ENCODE data around the gene NANOGP8. TPM values are rescaled to one million over a fixed set of nuclear protein-coding genes. Genes with fewer than 3 reads are reported as not detected.

The NANOGP8 gene
- total RNA-seq, 3 donors from 2014 or later (not counting 1 experiment from before 2014, with no cell fraction given) = not detected

DNA sequence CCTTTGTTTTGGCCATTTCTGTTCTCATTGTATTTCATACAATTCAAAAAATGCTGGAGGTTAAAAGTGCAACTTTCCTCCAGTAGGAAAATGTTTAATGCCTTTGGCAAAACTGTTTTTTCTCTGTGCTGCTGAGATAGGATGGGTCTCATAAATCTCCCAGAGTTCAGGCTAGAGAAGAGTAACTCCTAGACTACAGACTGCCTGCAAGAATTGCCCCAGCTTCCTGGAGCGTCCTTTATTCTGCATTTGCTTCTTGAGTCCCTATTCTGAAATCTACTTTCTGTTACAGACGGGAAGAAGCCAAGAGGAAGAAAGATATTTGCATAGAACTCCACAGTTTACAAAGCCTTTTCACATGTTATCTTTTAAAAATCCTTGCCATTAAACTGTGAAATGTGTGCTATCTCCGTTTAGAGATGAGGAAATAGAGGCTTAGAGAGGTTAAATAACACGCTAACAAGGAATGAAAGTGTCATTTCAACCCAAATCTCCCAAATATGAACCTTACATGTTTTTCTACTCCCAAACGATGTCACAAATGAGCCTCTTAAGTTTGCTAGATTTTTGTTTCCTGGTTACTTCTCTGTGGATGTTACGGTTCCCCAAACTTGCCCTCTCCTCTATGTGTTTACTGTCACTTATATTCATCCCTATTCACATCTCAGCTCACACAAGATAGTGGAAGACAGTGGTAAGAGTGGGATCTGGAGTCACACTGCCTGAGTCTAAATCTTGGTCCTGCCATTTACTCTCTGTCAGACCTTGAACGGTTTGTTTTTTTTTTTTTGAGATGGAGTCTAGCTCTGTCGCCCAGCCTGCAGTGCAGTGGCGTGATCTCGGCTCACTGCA lies 17.4 kb downstream of the NANOGP8 start:
- no peaks in the 10 kb centered on the region for H3K4me1 Mint-ChIP-seq
- H3K36me3 Mint-ChIP-seq = no peaks in the 10 kb centered on the region
- no peak for TF ChIP-seq CTCF (IDR thresholded peaks at IDR 0.05)
- ATAC-seq (no peak), DNase-seq (no peak)
- Histone ChIP-seq H3K4me1 (ENCODE audit: control insufficient read depth, insufficient read depth, low read length) (no peaks in the 10 kb centered on the region), H3K27ac (ENCODE audit: low read length) (no peak overlapping the region), H3K9me3 (ENCODE audit: control insufficient read depth, insufficient read depth, low read length) (no peaks in the 10 kb centered on the region), H3K27me3 (ENCODE audit: control insufficient read depth, insufficient read depth, low read length) (no peaks in the 10 kb centered on the region), H3K36me3 (ENCODE audit: control insufficient read depth, insufficient read depth, low read length) (no peaks in the 10 kb centered on the region), H3K4me3 (ENCODE audit: low read length) (no peak overlapping the region)
- H3K27me3 Mint-ChIP-seq (ENCODE audit: low read depth in 2 of 2) = peaks cover 0 to 4% of the 10 kb centered on the region in 2 donors
- 82% methylated on average over 8 of the region's 10 CpGs for WGBS (ENCODE audit: insufficient coverage)
- no peaks in the 10 kb centered on the region for H3K9me3 Mint-ChIP-seq
- no peak overlapping the region for H3K27ac Mint-ChIP-seq
- H3K4me3 Mint-ChIP-seq = no peak overlapping the region
- intact Hi-C loops (cut with micrococcal nuclease) = no loop called here

GRCh38 chr15:35066094-35066493 lies 19.0 kb downstream of the NANOGP8 start:
- Histone ChIP-seq H3K27me3 (ENCODE audit: control insufficient read depth, insufficient read depth, low read length) (no peaks in the 10 kb centered on the region), H3K4me3 (ENCODE audit: low read length) (no peak overlapping the region), H3K27ac (ENCODE audit: low read length) (no peak overlapping the region), H3K9me3 (ENCODE audit: control insufficient read depth, insufficient read depth, low read length) (no peaks in the 10 kb centered on the region), H3K4me1 (ENCODE audit: control insufficient read depth, insufficient read depth, low read length) (no peaks in the 10 kb centered on the region), H3K36me3 (ENCODE audit: control insufficient read depth, insufficient read depth, low read length) (no peaks in the 10 kb centered on the region)
- Mint-ChIP-seq H3K27ac (no peak overlapping the region), H3K36me3 (no peaks in the 10 kb centered on the region), H3K4me1 (no peaks in the 10 kb centered on the region), H3K27me3 (ENCODE audit: low read depth in 2 of 2) (peaks cover 0 to 4% of the 10 kb centered on the region in 2 donors), H3K4me3 (no peak overlapping the region), H3K9me3 (no peaks in the 10 kb centered on the region)
- intact Hi-C loops (cut with micrococcal nuclease) = no loop called here
- ATAC-seq (no peak), DNase-seq (no peak)
- 96% methylated on average over 4 of the region's 4 CpGs for WGBS (ENCODE audit: insufficient coverage)
- no peak for TF ChIP-seq CTCF (IDR thresholded peaks at IDR 0.05)

- Mint-ChIP-seq H3K27ac (no peak overlapping the region), H3K4me3 (no peak overlapping the region), H3K27me3 (ENCODE audit: low read depth in 2 of 2) (peaks cover 0 to 4% of the 10 kb centered on the region in 2 donors), H3K4me1 (no peaks in the 10 kb centered on the region), H3K36me3 (no peaks in the 10 kb centered on the region), H3K9me3 (no peaks in the 10 kb centered on the region)
- Histone ChIP-seq H3K36me3 (ENCODE audit: control insufficient read depth, insufficient read depth, low read length) (no peaks in the 10 kb centered on the region), H3K4me1 (ENCODE audit: control insufficient read depth, insufficient read depth, low read length) (no peaks in the 10 kb centered on the region), H3K4me3 (ENCODE audit: low read length) (no peak overlapping the region), H3K27ac (ENCODE audit: low read length) (no peak overlapping the region), H3K9me3 (ENCODE audit: control insufficient read depth, insufficient read depth, low read length) (no peaks in the 10 kb centered on the region), H3K27me3 (ENCODE audit: control insufficient read depth, insufficient read depth, low read length) (no peaks in the 10 kb centered on the region)
- 88% methylated on average over 6 of the region's 8 CpGs for WGBS (ENCODE audit: insufficient coverage)
- ATAC-seq (no peak), DNase-seq (no peak)
- intact Hi-C loops (cut with micrococcal nuclease) = no loop called here
- TF ChIP-seq CTCF (IDR thresholded peaks at IDR 0.05) = no peak
Measured at GRCh38 chr15:35064576-35065190, 20.4 kb downstream of the NANOGP8 start.

Data from natural killer cell (primary cell).